Panc1 (cell line): Measurements from ENCODE around the gene ABLIM2.

ENCODE experiments used
- CTCF ChIP-seq: fragments of 450-650 bp; IDR thresholded peaks from 2 replicates; pipeline ENCODE4 v1.5.1; 2017; ENCODE audit warnings: mild to moderate bottlenecking
- POLR2AphosphoS5 ChIP-seq: IDR thresholded peaks from 2 replicates; pipeline ENCODE4 v1.6.1; 2012; ENCODE audit warnings: mild to moderate bottlenecking, low read depth, low read length, moderate library complexity

GRCh38 chr4:8105306-8106100 is 53.1 kb downstream of the ABLIM2 start:
- TF ChIP-seq CTCF, result no peak
- no peak for TF ChIP-seq POLR2AphosphoS5
